Central memory CD4-positive, alpha-beta T cell (primary cell): Measurements from ENCODE around the gene CHST7.
A peak's percentile ranks its signal among the peaks of the same experiment; 100 is the strongest.

Experiments used
- DNase-seq: peaks from one replicate; pipeline ENCODE4 v3.0.0; 2022

The CHST7 gene

GRCh38 chrX:46573892-46574773, 568 bp downstream of the CHST7 start:
- DNase-seq, result peak; percentile 79

GRCh38 chrX:46574774-46575381, 1.3 kb downstream of the CHST7 start:
- DNase-seq, result peak; percentile 48

- DNase-seq, result no peak
Observed at GRCh38 chrX:46575586-46575985, 2.0 kb downstream of the CHST7 start.

GRCh38 chrX:46575991-46576392, 2.4 kb downstream of the CHST7 start:
- DNase-seq, result no peak

GRCh38 chrX:46576458-46576857, 2.9 kb downstream of the CHST7 start:
- DNase-seq, result no peak

- DNase-seq, result no peak
Observed at GRCh38 chrX:46577221-46578005, 3.8 kb downstream of the CHST7 start.

- no peak for DNase-seq
Observed at GRCh38 chrX:46579250-46579649, 5.7 kb downstream of the CHST7 start.

- DNase-seq, result no peak
Observed at GRCh38 chrX:46580613-46581012, 7.0 kb downstream of the CHST7 start.

GRCh38 chrX:46582325-46582724, 8.8 kb downstream of the CHST7 start:
- no peak for DNase-seq

- DNase-seq, result no peak
Observed at GRCh38 chrX:46582966-46583365, 9.4 kb downstream of the CHST7 start.

- DNase-seq, result no peak
Observed at GRCh38 chrX:46584736-46585135, 11.2 kb downstream of the CHST7 start.

- DNase-seq, result no peak
Observed at GRCh38 chrX:46587158-46587557, 13.6 kb downstream of the CHST7 start.

- DNase-seq, result no peak
Observed at GRCh38 chrX:46587753-46588171, 14.2 kb downstream of the CHST7 start.

GRCh38 chrX:46588263-46588662, 14.7 kb downstream of the CHST7 start:
- DNase-seq, result peak; percentile 29

GRCh38 chrX:46589977-46590723, 16.6 kb downstream of the CHST7 start:
- no peak for DNase-seq

GRCh38 chrX:46595084-46595483, 21.5 kb downstream of the CHST7 start:
- no peak for DNase-seq

GRCh38 chrX:46597208-46597607, 23.6 kb downstream of the CHST7 start:
- DNase-seq, result no peak

- no peak for DNase-seq
Observed at GRCh38 chrX:46597771-46598170, 24.2 kb downstream of the CHST7 start.

GRCh38 chrX:46599051-46599560, 25.5 kb downstream of the CHST7 start:
- DNase-seq, result no peak

GRCh38 chrX:46601283-46601682, 27.7 kb downstream of the CHST7 start:
- DNase-seq, result no peak

- DNase-seq, result no peak
Observed at GRCh38 chrX:46602468-46603102, 29.0 kb downstream of the CHST7 start.

- DNase-seq, result no peak
Observed at GRCh38 chrX:46607916-46608315, 34.4 kb downstream of the CHST7 start.
